ENCODE data around the gene UGP2.
"Not testable (repeated sequence)": the region's sequence is repeated elsewhere in the genome, so short reads cannot be mapped to it uniquely, and the experiment has no call there.

UGP2 gene

DNA sequence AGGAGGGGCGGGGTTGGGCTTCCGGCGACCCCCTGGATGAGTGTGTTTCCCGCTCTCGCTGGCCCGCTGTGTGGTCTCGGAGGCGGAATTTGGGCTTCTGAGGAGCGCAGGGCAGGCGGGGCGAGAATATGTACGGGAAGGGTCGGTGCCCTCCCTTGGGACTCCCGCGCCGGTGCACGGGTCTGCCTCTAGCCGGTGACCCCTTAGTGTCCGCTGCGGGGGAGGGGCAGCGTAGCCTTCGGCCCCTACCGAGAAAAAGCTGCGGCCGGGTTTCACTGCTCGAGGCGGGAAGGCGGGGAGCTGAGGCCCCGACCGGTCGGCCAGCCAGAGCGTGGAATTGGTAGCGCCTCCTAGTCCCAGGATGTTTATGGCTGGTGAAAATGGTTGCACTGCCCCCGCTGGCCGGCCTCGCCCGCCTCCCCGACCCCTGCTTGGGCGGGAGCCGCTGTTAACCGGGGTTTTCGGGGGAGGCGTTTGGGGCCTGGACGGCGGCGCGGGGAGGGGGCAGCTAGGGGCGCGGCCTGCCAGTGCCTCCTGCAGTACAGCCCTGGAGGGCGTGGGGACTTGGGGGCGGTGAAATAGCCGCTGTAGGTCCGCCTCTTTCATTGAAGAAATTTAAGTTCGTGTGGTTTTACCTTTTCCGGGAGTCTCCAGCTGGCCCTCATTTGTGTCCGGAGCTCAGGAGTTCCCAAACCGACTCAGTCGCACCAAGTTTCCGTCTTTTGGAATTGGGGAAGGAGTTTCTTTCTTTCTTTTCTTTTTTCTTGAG lies at the start of gene UGP2:
Gene UGP2, plus strand, starts transcription at position 643 of the 769 bp plus-strand sequence. CDS start 290 bp downstream, outside the sequence.
- peak; percentile 75 for DNase-seq (ENCODE audit: low read depth)

DNA sequence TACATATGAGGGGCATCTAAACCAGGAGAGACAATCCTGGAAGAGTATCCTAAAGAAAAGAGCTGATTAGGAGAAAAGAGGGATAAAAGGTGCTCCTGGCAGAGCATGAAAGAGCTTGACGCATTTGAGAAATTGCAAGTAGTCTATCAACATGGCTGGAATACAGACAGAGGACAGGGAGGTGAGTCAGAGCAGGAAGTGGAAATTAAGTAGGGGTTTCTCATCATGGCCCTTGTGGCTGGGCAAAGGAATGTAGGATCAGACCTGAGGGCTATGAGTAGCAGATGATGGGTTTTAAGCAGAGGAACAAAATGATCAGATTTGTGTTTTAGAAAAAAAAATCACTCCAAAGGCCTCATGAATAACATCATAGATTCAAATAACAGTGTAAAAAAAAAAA lies 49.2 kb upstream of the UGP2 start:
- DNase-seq (ENCODE audit: low read depth) = no peak

DNA sequence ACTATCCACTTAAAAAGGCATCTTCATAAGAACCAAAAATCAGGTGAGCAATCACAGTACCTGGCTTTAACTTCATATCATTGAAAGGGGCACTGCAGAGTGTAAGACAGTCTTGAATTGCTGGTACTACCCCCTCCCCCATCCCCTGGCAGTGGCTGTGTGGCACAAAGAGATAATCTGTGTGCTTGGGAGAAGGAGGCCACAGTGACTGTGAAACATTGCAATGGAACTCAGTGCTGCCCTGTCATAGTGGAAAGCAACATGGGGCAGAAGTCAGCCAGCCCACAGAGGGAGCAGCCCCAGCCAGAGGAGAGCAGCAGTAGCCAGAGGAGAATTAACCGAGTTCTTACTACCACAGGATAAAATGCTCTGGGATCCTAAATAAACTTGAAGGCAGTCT lies 45.3 kb upstream of the UGP2 start:
- DNase-seq (ENCODE audit: low read depth) = no peak

DNA sequence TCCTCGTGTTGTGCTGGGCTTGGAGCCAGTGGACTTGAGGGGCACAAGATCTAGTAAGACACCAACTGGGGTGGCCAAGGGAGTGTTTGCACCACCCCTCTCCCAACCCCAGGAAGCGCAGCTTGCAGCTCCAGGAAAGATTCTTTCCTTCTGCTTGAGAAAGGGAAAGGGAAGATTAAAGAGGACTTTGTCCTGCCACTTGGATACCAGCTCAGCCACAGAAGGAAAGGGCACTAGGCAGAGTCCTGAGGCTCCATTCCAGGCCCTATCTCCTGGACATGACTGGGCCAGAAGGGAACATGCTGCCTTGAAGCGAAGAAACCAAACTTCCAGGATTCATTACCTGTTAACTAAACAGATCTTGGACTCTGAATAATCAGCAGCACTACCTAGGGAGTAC lies 44.9 kb upstream of the UGP2 start:
- no peak for DNase-seq (ENCODE audit: low read depth)

DNA sequence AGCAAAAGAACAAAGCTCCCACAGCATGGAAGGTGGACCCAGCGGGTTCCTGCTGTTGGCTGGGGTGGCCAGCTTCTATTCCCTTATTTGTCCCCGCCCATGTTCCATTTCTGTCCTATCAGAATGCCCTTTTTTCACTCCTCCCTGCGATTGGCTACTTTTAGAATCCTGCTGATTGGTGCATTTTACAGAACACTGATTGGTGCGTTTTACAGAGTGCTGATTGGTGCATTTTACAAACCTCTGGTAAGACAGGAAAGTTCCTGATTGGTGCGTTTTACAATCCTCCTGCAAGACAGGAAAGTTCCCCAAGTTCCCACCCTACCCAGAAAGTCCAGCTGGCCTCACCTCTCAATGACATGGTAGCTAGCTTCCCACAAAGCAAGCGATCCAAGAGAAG lies 40.2 kb upstream of the UGP2 start:
- DNase-seq (ENCODE audit: low read depth) = no peak

DNA sequence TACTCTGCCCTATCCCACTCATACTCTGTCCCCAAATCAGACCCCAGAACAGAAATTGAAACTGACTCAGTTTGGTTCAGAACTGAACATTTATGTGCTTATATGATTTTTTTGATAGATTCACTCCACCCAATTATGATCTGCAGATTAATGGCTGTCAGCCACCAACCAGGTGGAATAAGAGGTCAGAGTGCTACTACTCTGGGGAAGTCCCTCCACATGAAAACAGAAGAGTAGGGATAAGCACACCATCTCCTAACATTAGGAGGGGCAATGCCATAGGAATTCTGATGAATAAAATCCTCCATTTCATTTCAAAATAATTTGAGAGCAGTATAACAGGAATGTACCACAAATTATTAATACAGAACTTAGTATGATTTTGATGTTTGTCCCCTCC lies 36.3 kb upstream of the UGP2 start:
- DNase-seq (ENCODE audit: low read depth) = no peak

DNA sequence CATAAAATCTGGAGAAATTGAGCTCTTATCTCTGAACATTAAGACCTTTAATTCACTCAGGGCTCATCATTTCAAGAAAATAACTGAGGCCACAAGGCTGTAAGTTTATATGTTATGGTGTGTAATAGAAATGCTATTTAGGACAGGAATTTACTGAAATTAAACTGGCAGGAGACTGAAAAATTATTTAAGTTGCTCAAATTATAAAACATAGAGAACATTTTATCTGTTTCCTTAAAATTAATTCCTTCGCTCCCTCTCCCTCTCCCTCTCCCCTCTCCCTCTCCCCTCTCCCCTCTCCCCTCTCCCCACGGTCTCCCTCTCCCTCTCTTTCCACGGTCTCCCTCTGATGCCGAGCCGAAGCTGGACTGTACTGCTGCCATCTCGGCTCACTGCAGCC lies 33.7 kb upstream of the UGP2 start:
- not testable (repeated sequence) for DNase-seq (ENCODE audit: low read depth)

DNA sequence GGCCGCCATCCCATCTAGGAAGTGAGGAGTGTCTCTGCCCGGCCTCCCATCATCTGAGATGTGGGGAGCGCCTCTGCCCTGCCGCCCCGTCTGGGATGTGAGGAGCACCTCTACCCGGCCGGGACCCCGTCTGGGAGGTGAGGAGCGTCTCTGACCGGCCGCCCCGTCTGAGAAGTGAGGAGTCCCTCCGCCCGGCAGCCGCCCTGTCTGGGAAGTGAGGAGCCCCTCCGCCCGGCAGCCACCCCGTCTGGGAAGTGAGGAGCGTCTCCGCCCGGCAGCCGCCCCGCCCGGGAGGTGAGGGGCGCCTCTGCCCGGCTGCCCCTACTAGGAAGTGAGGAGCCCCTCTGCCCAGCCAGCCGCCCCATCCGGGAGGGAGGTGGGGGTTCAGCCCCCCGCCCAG lies 32.8 kb upstream of the UGP2 start:
- DNase-seq (ENCODE audit: low read depth) = not testable (repeated sequence)

DNA sequence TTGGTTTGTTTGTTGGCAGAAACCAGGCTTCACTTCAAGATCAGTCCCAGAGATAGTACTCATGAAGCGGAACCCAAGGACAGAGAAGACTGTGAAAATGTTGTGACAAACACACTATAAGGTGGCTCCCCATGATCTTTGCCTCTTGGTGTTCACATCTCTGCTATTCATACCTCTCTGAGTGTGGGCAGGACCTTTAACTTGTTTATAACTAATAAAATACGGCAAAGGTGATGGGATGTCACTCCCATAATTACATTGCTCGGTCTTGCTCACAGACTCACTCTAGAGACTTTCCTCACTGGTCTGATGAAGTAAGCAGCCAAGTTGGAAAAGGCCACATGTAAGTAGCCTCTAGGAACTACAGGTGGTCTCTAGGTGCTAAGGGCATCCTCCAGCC lies 30.6 kb upstream of the UGP2 start:
- no peak for DNase-seq (ENCODE audit: low read depth)

DNA sequence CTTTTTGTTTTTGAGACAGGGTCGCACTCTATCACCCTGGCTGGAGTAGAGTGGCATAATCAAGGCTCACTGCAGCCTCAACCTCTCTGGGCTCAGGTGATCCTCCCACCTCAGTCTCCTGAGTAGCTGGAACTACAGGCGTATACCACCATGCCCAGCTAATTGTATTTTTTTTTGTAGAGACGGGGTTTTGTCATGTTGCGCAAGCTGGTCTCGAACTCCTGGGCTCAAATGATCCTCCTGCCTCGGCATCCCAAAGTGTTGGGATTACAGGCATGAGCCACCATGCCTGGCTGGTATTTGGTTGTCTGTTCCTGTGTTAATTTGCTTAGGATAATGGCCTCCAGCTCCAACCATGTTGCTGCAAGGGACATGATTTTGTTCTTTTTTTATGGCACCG lies 29.8 kb upstream of the UGP2 start:
- not testable (repeated sequence) for DNase-seq (ENCODE audit: low read depth)

DNA sequence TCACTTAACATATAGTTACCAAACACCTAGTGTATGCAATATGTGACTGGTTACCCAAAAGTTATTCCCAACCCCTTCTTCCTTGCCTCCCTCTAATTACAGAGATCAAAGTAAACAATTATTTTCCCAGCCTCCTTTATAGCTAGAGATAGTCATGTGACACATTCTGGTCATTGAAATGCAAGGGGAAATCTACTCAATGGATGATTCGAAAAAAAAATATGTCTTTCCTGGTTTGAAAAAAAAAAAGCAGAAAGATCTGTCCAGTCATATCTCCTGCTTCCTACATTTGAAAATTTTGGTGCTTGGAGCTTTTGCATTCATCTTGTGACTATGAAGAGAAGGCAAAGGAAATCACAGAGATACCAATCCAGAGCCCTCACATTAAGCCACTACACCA lies 27.6 kb upstream of the UGP2 start:
- DNase-seq (ENCODE audit: low read depth) = no peak

DNA sequence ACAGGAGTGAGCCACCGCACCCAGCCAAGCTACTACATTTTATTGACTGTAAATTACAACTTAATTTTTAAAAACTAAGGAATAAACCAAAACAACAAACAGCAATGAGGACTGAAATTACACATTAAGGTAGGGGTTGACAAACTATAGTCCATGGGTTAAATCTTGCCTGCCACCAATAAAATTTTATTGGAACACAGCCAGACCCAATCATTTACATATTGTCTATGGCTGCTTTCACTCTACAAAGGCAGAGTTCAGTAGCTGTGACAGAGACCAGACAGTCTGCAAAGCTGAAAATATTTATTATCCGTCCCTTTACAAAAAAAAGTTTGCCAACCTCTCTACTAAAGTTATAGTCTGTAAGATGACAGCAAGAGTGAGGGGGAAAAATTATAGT lies 24.3 kb upstream of the UGP2 start:
- no peak for DNase-seq (ENCODE audit: low read depth)

DNA sequence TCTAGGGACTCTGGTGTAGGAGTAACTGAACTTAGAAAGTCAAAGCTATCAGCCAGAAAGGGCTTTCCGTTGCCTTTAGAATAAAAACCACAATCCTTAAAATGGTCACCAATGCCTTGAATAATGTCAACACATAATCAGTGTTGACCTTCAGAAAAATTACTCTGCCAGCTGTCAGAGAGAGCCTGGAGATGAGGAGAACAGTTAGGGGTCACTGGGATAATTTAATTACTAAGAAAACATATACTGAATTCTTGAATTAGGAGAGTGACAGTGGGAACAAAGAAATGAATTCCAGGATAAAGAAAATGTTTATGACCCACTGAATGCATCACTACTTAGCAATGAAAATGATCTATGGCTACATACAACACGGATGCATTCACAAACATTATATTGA lies 23.4 kb upstream of the UGP2 start:
- no peak for DNase-seq (ENCODE audit: low read depth)

DNA sequence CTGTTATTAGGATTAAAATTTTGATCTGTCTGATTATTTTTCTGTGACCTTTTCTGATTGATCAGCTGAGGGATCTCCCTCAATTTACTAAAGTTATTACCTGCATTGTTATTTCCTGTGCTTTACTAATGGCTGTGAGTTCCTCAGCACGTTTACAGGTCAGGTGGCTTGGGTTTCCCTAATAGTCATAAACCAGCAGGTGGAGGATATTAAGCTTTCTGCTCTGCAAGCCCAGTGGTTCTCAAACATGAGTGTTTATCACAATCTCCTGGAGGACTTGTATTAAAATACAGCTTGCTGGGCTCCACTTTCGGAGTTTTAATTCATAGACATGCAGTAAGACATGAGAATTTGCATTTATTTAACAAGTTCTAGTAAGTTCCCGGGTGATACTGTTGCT lies 22.4 kb upstream of the UGP2 start:
- no peak for DNase-seq (ENCODE audit: low read depth)

DNA sequence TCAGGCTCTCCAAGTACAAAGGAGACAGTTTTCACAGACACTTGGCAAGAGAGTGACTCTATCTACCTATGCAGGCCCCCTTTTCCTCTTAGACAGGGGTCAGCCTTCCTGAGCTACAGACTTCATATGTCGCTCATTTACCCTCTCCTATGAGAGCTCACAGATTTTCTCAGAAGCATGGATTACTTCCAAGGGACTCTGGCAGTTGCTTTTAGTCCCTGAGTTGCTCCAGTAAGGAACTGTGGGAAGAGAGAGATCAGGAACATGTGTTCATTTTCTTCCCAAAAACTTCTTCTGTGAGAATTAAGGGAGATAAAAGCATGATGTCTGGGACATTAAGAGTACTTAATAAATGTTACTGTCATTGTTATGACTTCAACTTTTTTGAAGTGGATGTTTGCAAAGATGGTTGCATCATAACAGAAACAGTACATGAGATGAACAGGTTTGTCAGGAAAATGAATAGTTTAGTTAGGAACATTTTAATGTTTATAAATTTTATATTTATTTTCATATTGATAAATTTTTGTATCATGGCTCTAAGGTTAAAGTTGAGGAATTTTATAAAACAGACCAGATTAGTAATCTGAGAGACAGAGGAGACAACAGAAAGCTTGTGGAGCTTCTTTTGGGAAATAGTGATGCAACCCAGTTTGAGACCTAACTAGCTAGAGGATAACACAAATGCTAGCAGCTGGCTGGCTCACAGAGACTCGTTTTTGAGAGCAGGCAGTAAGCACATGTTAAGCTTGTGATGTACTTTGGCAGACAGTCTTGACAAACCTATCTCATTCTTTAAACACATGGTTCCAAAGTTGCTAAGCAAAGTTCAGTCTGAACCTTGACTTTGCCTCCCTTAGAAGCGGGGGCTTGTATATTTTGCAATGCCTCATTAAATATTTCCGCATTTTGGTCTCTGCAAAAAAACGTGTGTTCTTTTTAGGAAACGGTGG lies 21.7 kb upstream of the UGP2 start:
- DNase-seq (ENCODE audit: low read depth) = no peak

DNA sequence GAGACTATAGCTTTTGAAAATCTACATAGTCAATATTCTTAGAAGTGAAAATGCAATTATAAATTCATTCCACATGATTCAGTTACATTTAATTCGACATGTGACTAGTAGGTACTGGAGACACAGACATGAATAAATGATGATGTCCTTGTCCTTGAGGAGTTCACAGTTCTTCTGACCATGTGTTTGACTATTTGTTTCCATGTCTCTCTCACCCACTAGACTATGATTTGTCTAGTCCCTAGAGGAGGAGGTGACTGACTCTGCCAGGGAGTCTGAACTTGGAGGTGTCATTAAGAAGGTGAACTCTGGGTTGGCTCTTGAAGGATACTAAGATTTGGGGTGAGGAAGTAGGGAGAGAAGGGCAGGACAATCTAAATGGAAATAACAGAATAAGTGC lies 20.7 kb upstream of the UGP2 start:
- DNase-seq (ENCODE audit: low read depth) = no peak

DNA sequence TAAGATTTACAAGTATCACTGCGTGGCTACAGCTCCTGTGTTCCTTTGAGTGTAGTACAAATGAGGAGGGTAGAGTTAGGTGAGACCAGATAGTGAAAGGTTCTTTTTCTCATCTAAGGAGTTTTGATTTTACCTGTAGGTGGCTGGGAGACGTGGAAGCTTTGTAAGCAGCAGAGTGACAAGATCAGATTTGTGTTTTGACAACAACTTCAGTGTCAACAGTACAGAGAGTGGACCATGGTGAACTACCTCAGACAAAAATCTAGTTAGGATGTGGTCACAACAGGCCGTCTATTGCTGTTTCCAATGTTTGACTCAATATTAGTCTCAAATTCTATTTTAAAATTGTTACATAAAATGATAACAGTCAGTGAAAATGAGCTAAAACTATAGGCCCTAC lies 20.3 kb upstream of the UGP2 start:
- no peak for DNase-seq (ENCODE audit: low read depth)

DNA sequence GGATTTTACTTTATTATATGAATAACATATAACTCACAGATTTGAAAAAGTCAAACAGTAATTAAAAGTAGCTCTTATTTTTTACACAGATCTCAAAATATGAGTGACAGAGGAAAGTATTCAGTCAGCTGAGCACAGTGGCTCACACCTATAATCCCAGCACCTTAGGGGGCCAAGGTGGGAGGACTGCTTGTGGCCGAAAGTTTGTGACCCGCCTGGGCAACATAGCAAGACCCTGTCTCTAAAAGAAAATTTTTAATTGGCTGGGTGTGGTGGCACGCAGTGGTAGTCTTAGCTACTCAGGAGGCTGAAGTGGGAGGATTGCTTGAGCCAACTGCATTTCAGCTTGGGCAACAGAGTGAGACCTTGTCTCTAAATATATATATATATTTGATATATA lies 19.2 kb upstream of the UGP2 start:
- no peak for DNase-seq (ENCODE audit: low read depth)

DNA sequence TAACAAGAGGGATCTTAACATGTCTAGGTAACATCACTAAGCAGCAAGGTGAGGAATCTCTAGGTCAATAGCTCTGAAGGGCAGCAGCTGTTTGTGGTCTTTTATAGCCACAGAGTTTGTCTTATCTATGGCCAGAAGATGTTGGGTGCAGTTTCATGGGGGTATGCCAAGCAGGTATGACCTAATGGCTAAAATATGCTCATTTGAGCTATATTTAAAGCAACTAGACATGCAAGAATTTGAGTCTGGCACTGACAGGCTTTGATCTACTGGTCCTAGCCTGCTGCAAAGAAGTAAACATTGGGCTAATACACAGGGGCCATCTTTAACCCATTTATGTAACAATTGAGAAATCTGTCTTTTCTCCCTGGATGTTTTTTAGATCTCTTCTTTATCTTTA lies 13.9 kb upstream of the UGP2 start:
- DNase-seq (ENCODE audit: low read depth) = no peak

DNA sequence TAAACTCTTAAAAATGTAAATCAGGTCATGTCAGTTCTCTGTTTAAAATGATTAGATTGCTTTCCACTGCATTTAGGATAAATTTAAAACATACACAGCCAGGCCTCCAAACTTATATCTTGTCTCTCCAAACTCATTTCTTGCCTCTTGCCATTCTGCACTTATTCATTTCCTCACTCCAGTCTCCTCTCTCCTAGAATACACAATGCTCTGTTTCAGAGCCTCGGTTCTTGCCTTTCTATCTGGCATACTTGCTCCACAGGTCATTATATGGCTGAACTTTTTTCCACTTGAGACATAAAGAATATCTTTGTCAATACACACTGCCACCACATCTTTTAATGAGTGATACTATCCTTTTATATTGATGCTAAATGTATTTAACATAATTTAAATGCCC lies 10.5 kb upstream of the UGP2 start:
- DNase-seq (ENCODE audit: low read depth) = no peak

DNA sequence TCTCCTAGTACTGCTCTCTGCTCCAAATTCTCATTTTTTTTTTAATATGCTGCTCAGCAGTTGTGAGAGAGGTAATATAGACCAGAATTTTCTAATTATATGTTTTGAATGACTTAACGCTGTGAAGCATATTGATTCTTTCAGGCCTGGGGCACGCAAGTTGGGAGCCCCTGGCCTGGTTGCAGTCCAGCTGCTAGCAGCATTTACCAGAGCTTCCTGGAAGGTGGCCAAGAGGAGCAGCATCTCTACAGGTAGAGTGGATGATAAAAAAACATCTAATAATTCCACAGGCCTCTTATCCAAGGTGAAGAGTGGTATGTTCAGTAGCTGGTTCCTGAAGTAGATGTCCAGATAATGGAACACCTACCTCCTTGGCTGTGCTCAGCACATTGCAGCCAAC lies 7.3 kb upstream of the UGP2 start:
- DNase-seq (ENCODE audit: low read depth) = no peak

DNA sequence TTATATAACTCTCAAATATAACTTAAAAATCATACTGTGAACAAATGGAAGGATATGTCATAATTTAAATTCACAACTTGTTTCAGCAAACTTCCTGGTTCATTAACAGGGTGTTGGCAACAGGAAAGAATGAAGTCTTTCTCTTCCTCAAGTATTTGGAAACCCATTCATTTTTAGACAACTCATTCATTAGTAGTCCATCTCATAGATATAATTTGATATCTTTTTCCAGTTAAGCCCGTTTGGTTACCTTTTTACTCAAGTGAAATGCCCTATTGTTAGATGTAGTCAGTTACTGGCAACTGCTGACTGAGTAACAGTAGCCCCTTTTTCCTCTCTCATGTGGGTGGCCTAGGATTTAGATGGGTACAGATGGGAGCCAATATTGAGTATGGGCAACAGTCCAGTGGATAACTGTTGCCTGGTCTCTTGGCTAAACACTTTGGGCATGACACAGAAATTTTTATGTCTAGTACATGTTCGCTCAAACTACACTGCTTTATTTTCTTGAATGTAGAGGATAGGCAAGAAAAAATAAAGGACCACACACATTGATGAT lies 4.6 kb upstream of the UGP2 start:
- DNase-seq (ENCODE audit: low read depth) = no peak

All from activated T-helper 1 cell treated with Interleukin-2 at 50 U/mL for 16 hours (primary cell).